NT2/D1 (cell line): ENCODE results near the gene PLEKHG4B.

Source experiments
- YY1 ChIP-seq: IDR thresholded peaks from 2 replicates; pipeline ENCODE4 v1.6.1; 2011; ENCODE audit not compliant: insufficient read length, insufficient read depth
- ZNF274 ChIP-seq: IDR thresholded peaks from 2 replicates; pipeline ENCODE4 v1.6.1; 2011; ENCODE audit warnings: mild to moderate bottlenecking, low read depth, low read length

GRCh38 chr5:54876-55569 is 36.9 kb upstream of the PLEKHG4B start:
- TF ChIP-seq YY1, result no peak
- no peak for TF ChIP-seq ZNF274
